K562 (cell line): ENCODE results near the gene UBE2E3. TPM values are rescaled to one million over a fixed set of nuclear protein-coding genes. Genes with fewer than 3 reads are reported as not detected.

ENCODE experiments used
- ATAC-seq: fragments of 200-7000 bp; cut with Tn5 transposase; 3 replicates; pipeline ENCODE4 v1.9.1; 2020; ENCODE audit warnings: moderate library complexity
- BruUV-seq: library from RNA; stranded (reverse); fragments of 400-500 nt; replicated peaks from 2 replicates; lab custom pipeline; 2021; lab: Mats Ljungman, UMichigan
- CTCF ChIA-PET: fragments of 300-600 bp; formaldehyde crosslinking; extraction: SDS; loops from one replicate; lab custom pipeline; 2021; ENCODE audit warnings: low intra/inter-chr PET ratio; lab: Yijun Ruan, JAX
- POLR2A ChIA-PET: fragments of 300-600, 350-650 bp; sonication (Branson Sonifier 250); formaldehyde crosslinking; extraction: SDS; loops from one replicate; lab custom pipeline; 2021; ENCODE audit warnings: antibody characterized with exemption, inconsistent platforms; lab: Yijun Ruan, JAX
- DNase-seq, 4 experiments: peaks; one replicate each; pipeline versions ENCODE4 v3.0.0 to v3.0.0-alpha.2; 2011 to 2018; ENCODE audit warnings: low spot score in 3 of 4, mixed read lengths in 3 of 4; ENCODE audit errors: extremely low read depth in 1 of 4
- FAIRE-seq: peaks from 2 replicates; lab custom pipeline; 2011; peaks lifted over from hg19 to GRCh38; lab: Jason Lieb, UNC
- H2AFZ ChIP-seq: 2 replicates; pipeline ENCODE4 v1.6.0; 2011; ENCODE audit warnings: low read depth, low read length, control low read depth, inconsistent platforms
- H3K27ac ChIP-seq: fragments of 200-600 bp; 3 replicates; pipeline ENCODE4 v1.8.0; 2011; ENCODE audit warnings: low read depth, mild to moderate bottlenecking, control low read depth, inconsistent platforms, low read length, moderate library complexity, mixed read lengths; ENCODE audit errors: extremely low read depth
- H3K27me3 ChIP-seq, 2 experiments: fragments of 300-600 bp in 1 of 2; 2 replicates in 1 of 2; 3 replicates in 1 of 2; pipeline versions ENCODE4 v1.6.0 to v1.8.0; 2011; ENCODE audit warnings: inconsistent platforms in 2 of 2, low read length in 2 of 2, mild to moderate bottlenecking in 1 of 2, mixed read lengths in 1 of 2, moderate library complexity in 1 of 2; ENCODE audit not compliant: control insufficient read depth in 2 of 2, insufficient read depth in 2 of 2
- H3K36me3 ChIP-seq: fragments of 300-600 bp; 3 replicates; pipeline ENCODE4 v1.8.0; 2011; ENCODE audit warnings: mild to moderate bottlenecking, low read length, inconsistent platforms; ENCODE audit not compliant: control insufficient read depth, insufficient read depth
- H3K4me1 ChIP-seq, 2 experiments: fragments of 200-600 bp in 1 of 2; replicated peaks in 1 of 2; 2 replicates in 1 of 2; 3 replicates in 1 of 2; pipeline versions ENCODE4 v1.5.1 to v1.8.0; 2011; ENCODE audit warnings: inconsistent platforms in 2 of 2, low read length in 2 of 2, mild to moderate bottlenecking in 1 of 2, mixed read lengths in 1 of 2, moderate library complexity in 1 of 2; ENCODE audit not compliant: control insufficient read depth in 2 of 2, insufficient read depth in 2 of 2
- H3K4me2 ChIP-seq: 2 replicates; pipeline ENCODE4 v1.6.1; 2011; ENCODE audit warnings: low read length, control low read depth, inconsistent platforms, mixed read lengths; ENCODE audit not compliant: insufficient read depth
- H3K4me3 ChIP-seq: fragments of 200-600 bp; sonication (generic), shearing (Covaris generic); 2 replicates; pipeline ENCODE4 v1.5.1; 2016; ENCODE audit warnings: control low read depth, inconsistent platforms
- H3K79me2 ChIP-seq: fragments of 200-600 bp; 3 replicates; pipeline ENCODE4 v1.8.0; 2011; ENCODE audit warnings: low read length, inconsistent platforms; ENCODE audit not compliant: control insufficient read depth, insufficient read depth
- H3K9ac ChIP-seq, 2 experiments: 2 replicates each; pipeline versions ENCODE4 v1.6.0 to v1.6.1; 2011; ENCODE audit warnings: low read depth in 2 of 2, low read length in 2 of 2, control low read depth in 1 of 2, inconsistent platforms in 1 of 2, mild to moderate bottlenecking in 1 of 2, mixed read lengths in 1 of 2; ENCODE audit not compliant: insufficient read depth in 1 of 2
- H3K9me1 ChIP-seq: one replicate; pipeline ENCODE4 v1.6.0; 2011; ENCODE audit warnings: inconsistent platforms, mild to moderate bottlenecking, low read length, moderate library complexity; ENCODE audit not compliant: control insufficient read depth, insufficient read depth
- H3K9me3 ChIP-seq: replicated peaks from 2 replicates; pipeline ENCODE4 v1.5.1; 2011; ENCODE audit warnings: low read depth, low read length, inconsistent platforms; ENCODE audit not compliant: control insufficient read depth, insufficient read depth
- H4K20me1 ChIP-seq: replicated peaks from 2 replicates; pipeline ENCODE4 v1.6.1; 2011; ENCODE audit warnings: low read length, inconsistent platforms, mixed read lengths; ENCODE audit not compliant: control insufficient read depth, insufficient read depth
- CEBPB ChIP-seq: fragments of 450-650 bp; IDR thresholded peaks from 2 replicates; pipeline ENCODE4 v1.6.1; 2016; ENCODE audit warnings: missing genetic modification characterization, missing compliant biosample characterization
- CEBPG ChIP-seq, 3 experiments: fragments of 200-800 bp in 1 of 3; sonication (Bioruptor generic) in 1 of 3; sonication (generic) in 1 of 3; formaldehyde crosslinking in 1 of 3; IDR thresholded peaks in 2 of 3; conservative IDR thresholded peaks in 1 of 3; 2 replicates each; pipeline versions ENCODE4 v1.6.1 to v1.8.0; 2016 to 2022; ENCODE audit warnings: missing compliant biosample characterization in 2 of 3, missing genetic modification characterization in 2 of 3, mild to moderate bottlenecking in 1 of 3, missing genetic modification reagents in 1 of 3
- KLF6 ChIP-seq: fragments of 250-450 bp; sonication (Bioruptor Pico); IDR thresholded peaks from 2 replicates; pipeline ENCODE4 v1.4.0; 2020; ENCODE audit warnings: mild to moderate bottlenecking, moderate library complexity, borderline replicate concordance
- PHF8 ChIP-seq: fragments of 200-600 bp; sonication (generic); IDR thresholded peaks from 2 replicates; pipeline ENCODE4 v1.6.1; 2012; ENCODE audit warnings: mixed run types, mild to moderate bottlenecking, inconsistent platforms, low read length, moderate library complexity, borderline replicate concordance
- POLR2AphosphoS5 ChIP-seq: IDR thresholded peaks from 2 replicates; pipeline ENCODE4 v1.6.1; 2011; ENCODE audit warnings: mild to moderate bottlenecking, low read depth, low read length, moderate library complexity; ENCODE audit not compliant: control insufficient read depth, insufficient read depth
- WGBS: fragments of 100-300 bp; shearing (Covaris generic); methylation state at CpG from one replicate; pipeline ENCODE4 v1.1.6; 2016; ENCODE audit warnings: low coverage, mixed read lengths; ENCODE audit not compliant: insufficient coverage; ENCODE audit errors: missing lambda C conversion rate; 5-methylcytosine and 5-hydroxymethylcytosine counted together
- in situ Hi-C: fragments of 300-500 bp; cut with MboI; formaldehyde crosslinking; loops from 4 replicates; pipeline ENCODE4 v1.15.0; 2018; ENCODE audit warnings: inconsistent platforms, mixed read lengths
- intact Hi-C: fragments of 100-400 bp; cut with micrococcal nuclease; formaldehyde crosslinking; loops from 2 replicates; pipeline ENCODE4 v1.14.2; 2022
- polyA plus RNA-seq, 8 experiments: library from polyadenylated mRNA; depleted of rRNA in 4 of 8; stranded (reverse) in 5 of 8; unstranded in 3 of 8; fragments of >200 nt; fragmentation: Nextera tagmentation in 2 of 8; fragmentation: Illumina TruSeq in 1 of 8; extraction: Ambion mirVana in 2 of 8; extraction: Trizol in 1 of 8; gene quantifications; 2 replicates each; pipeline versions ENCODE4 v1.2.1 to v1.2.3, GENCODE V29; 2011 to 2014; ENCODE audit warnings: inconsistent platforms in 1 of 8, missing spikeins in 1 of 8
- total RNA-seq, 7 experiments: library from RNA; depleted of rRNA in 6 of 7; stranded (reverse); fragments of >200 nt in 6 of 7; fragmentation: Illumina TruSeq in 2 of 7; extraction: Trizol in 2 of 7; gene quantifications; 2 replicates each; pipeline versions ENCODE4 v1.2.1 to v1.2.3, GENCODE V29; 2011 to 2021; ENCODE audit warnings: low replicate concordance in 1 of 7
- TF ChIP-seq, protein P1 (sequence below): fragments of 450-650 bp; IDR thresholded peaks from 2 replicates; pipeline ENCODE4 v1.6.1; 2014; ENCODE audit warnings: low read depth, mild to moderate bottlenecking, moderate library complexity, borderline replicate concordance
- TF ChIP-seq, protein P2 (sequence below), 2 experiments: fragments of 450-650 bp; IDR thresholded peaks; 2 replicates each; pipeline ENCODE4 v1.6.1; 2016
- TF ChIP-seq, protein P3 (sequence below): fragments of 200-800 bp; sonication (Bioruptor generic); IDR thresholded peaks from 2 replicates; pipeline ENCODE4 v1.6.1; 2017; ENCODE audit warnings: missing genetic modification characterization, missing compliant biosample characterization

The UBE2E3 gene
- total and polyA plus RNA-seq, 9 of the 15 experiments (the other 6 are each of a cell fraction or from before 2014, with no cell fraction given): 58.2 to 173 (median 78.0) TPM

DNA sequence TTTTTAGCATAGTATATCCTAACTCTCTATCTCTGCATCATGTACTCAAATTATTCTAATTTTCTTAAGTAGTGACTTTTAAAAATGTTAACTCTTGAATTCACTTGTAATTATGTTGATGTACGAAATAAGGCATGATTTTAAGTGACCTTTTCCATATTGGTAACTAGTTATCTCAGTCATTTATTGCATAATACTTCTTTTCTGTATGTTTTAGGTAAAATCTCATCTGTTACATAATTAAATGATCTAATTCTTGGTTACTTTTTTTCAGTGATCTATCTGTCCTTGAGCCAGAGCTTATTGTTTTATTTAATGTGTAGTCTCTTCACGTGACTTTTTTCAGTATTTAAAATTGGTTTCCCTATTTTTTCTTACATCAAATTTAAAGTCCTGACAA, 4.8 kb upstream of the UBE2E3 start:
- in situ Hi-C loops (no loop called here), intact Hi-C loops (no loop called here)
- H4K20me1 ChIP-seq: no peaks in the 10 kb centered on the region
- no peak overlapping the region for H3K4me3 ChIP-seq
- H3K27me3 ChIP-seq: no peaks in the 10 kb centered on the region
- H3K4me2 ChIP-seq: no peak overlapping the region
- H3K27ac ChIP-seq: no peak overlapping the region
- no TSS peak for BruUV-seq
- DNase-seq (no peak), ATAC-seq (no peak), FAIRE-seq (no peak)
- H3K9me3 ChIP-seq: no peaks in the 10 kb centered on the region
- H3K9ac ChIP-seq: no peak overlapping the region
- ChIA-PET POLR2A (no interaction called here), CTCF (no interaction called here)
- H3K36me3 ChIP-seq: no peaks in the 10 kb centered on the region
- TF ChIP-seq KLF6 (CRISPR knock-in tag): no peak
- TF ChIP-seq PHF8: no peak
- TF ChIP-seq POLR2AphosphoS5: no peak
- TF ChIP-seq, protein P1, sequence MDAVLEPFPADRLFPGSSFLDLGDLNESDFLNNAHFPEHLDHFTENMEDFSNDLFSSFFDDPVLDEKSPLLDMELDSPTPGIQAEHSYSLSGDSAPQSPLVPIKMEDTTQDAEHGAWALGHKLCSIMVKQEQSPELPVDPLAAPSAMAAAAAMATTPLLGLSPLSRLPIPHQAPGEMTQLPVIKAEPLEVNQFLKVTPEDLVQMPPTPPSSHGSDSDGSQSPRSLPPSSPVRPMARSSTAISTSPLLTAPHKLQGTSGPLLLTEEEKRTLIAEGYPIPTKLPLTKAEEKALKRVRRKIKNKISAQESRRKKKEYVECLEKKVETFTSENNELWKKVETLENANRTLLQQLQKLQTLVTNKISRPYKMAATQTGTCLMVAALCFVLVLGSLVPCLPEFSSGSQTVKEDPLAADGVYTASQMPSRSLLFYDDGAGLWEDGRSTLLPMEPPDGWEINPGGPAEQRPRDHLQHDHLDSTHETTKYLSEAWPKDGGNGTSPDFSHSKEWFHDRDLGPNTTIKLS: no peak
- TF ChIP-seq, protein P2, sequence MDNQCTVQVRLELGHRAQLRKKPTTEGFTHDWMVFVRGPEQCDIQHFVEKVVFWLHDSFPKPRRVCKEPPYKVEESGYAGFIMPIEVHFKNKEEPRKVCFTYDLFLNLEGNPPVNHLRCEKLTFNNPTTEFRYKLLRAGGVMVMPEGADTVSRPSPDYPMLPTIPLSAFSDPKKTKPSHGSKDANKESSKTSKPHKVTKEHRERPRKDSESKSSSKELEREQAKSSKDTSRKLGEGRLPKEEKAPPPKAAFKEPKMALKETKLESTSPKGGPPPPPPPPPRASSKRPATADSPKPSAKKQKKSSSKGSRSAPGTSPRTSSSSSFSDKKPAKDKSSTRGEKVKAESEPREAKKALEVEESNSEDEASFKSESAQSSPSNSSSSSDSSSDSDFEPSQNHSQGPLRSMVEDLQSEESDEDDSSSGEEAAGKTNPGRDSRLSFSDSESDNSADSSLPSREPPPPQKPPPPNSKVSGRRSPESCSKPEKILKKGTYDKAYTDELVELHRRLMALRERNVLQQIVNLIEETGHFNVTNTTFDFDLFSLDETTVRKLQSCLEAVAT (IDR thresholded peaks at IDR 0.05): no peak
- no peak for TF ChIP-seq CEBPG (CRISPR knock-in tag; IDR thresholded peaks at IDR 0.05)
- TF ChIP-seq CEBPG (tag; conservative IDR thresholded peaks at IDR 0.05 in 1 of 2, IDR thresholded peaks at IDR 0.05 in 1 of 2): peak in 1 of 2 experiments; percentile 77; a peak in 2 of 4 replicates
- peak; percentile 71 for TF ChIP-seq CEBPB (tag)
- TF ChIP-seq, protein P3, sequence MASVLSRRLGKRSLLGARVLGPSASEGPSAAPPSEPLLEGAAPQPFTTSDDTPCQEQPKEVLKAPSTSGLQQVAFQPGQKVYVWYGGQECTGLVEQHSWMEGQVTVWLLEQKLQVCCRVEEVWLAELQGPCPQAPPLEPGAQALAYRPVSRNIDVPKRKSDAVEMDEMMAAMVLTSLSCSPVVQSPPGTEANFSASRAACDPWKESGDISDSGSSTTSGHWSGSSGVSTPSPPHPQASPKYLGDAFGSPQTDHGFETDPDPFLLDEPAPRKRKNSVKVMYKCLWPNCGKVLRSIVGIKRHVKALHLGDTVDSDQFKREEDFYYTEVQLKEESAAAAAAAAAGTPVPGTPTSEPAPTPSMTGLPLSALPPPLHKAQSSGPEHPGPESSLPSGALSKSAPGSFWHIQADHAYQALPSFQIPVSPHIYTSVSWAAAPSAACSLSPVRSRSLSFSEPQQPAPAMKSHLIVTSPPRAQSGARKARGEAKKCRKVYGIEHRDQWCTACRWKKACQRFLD (CRISPR knock-in tag): no peak
- H3K79me2 ChIP-seq: no peaks in the 10 kb centered on the region
- H3K9me1 ChIP-seq: no peaks in the 10 kb centered on the region
- H2AFZ ChIP-seq: no peak overlapping the region
- peaks cover 7 to 8% of the 10 kb centered on the region in 2 experiments; a peak in 4 of 5 replicates for H3K4me1 ChIP-seq
- 15% methylated on average over 2 of the region's 2 CpGs for WGBS
